GM20431 (cell line): ENCODE data around the gene RAB6B.

Experiments used
- in situ Hi-C: fragments of 300-500 bp; cut with MseI, MboI; formaldehyde crosslinking; loops from one replicate; pipeline ENCODE4 v1.15.0; 2020; ENCODE audit warnings: low sequenced_read_pairs; ENCODE audit not compliant: unreplicated experiment

The RAB6B gene

DNA sequence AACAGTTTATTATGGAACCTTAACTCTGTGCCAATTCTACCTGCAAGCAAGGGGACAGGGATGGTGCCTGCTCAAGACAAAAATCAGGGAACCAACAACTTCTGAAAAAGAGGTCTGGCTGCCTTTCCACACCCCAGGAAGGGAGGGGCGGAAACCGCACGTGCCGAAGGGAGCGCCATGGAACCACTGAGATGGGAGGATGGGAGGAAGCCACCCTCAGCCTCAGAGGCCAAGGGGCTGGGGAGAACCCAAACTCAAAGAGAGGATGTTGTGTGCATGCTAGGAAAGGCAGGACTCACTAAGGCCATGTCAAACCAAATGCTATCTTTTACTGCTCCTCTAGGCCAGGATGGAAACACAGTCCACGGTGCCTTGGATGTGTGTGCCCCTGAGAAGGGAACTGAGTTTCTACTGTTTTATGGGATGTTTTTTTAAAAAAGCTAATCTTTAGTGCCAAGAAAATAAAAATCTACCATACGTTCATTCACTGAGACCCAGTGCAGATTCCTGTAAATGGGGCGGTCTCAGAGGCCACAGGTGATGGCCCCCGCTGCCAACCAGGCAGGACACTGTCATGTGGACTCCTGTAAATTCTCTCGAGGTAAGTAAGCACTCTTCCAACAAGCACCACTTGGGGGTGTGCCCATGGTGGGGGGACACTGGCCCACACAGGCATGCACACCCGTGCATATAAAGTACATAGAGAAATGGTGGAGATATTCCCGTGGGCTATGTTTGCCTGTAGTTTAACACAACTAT is 69.5 kb downstream of the RAB6B start:
- in situ Hi-C loops = no loop called here

DNA sequence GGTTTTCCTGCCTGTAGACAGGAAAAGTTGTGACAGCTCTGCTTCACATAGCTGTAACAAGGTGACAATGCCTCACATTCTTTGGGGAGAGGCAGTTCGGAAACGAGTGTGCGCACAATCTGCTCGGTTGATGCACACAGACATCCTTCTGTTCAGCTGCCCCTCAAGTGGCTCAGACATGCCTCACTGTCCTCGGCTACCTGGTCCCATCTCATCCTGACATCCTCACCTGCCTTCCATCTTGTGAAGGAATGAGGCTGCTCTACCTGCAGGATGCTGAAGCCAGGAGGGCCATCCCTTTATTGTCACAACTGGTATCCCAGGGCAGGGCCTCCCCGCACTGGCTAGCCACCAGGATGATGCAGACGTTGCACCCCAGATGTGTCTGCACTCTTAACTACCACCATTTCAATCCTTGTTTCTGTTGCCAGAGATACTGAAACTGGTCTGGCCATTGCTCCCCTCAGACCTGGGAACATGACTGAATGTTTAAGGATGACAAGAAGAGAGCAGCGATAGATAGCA is 70.7 kb downstream of the RAB6B start:
- in situ Hi-C loops = no loop called here

DNA sequence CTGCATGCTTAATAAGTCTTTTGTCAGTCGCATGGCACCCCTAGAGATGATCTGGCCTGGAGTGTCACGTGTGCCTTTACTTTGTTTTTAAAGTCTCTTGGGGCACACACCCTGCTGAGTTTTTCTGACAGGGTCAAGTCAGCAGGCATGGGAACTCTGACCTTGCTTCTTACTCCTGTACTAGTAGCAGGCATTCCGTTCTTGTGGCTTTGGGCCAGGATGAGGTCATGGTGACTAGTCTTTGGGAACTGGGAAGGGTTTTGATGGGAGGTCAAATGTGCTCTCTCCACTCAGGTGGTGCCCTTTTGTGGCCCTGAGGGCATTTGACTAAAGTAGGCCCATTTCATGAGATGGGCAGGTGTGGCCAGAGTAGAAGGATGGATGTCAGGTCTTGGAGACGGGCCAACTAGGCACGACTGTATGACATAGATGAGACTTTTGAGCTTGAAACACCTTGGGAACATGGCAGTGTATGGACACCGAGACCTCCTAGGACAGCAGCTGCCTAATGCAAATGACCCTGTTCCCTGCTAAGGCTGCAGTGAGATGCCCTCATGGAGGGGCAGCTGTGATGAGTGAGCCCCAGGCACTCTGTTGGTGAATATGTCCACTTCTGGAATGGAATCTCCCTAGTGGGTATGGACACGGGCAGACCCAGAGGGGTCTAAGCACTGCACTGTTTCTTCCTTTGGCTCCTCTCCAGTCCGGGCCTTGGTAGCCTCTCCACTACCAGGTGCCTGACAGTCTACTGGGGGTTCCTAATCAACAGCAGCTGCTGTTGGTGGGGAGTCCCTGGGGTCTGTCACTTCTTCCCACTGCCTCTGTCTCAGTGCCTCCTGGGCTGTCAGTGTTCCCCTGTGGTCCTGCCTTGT is 73.7 kb downstream of the RAB6B start:
- in situ Hi-C loops = no loop called here

DNA sequence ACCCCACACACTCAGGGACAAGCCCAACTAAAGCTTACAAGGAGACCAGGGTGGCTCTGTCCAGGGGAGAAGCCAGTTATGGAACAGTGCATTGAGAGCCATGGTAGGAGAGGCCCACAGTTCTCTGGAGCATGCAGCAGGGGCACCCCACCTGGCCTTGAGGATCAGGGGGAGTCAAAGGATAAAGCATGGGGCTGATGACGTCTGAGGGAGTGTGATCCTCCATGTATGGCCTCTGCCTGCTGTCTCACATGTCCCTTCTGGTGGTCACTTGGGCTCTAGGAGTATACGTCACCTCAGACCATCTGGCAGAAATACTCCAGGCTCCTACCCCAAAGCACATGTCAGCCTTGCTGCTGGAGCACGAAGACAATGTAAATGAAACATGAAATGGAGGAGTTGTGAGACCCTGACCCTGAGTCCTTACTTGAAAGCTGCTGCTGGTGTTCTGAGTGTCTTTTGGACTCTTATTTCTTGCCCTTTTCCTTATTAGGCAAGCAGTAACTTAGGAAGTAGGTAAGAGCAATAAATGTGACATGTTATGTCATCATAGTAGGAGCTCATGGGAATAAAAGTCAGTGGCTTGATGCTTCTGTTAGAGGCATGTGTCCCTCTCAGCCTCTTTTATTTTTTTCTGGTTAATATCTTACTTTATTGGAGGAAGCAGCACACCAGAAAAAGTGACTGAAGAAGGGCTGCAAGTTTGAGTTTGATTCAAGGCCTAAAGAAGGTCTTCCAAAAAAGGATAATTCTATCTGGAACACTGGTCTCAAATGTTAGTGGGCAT is 74.6 kb downstream of the RAB6B start:
- in situ Hi-C loops = no loop called here

DNA sequence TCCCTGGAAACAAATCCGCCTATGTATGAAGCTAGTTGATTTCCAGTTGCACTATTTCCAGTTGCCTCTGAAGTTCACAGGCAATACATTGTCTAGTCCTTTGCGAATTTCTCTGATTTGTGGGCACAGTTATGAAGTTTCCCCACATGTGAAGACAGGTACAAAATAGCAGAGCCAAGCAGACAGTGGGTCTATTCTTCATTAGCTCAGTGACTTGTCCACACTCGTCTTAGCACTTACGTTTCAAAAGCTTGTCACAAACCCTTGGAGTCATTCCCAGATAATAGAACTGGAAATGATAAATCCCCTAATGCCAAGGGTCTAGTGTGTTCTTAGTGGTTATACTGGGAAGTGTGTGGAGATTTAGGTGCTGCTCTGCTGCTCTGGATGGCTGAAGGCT is 75.6 kb downstream of the RAB6B start:
- in situ Hi-C loops = no loop called here

DNA sequence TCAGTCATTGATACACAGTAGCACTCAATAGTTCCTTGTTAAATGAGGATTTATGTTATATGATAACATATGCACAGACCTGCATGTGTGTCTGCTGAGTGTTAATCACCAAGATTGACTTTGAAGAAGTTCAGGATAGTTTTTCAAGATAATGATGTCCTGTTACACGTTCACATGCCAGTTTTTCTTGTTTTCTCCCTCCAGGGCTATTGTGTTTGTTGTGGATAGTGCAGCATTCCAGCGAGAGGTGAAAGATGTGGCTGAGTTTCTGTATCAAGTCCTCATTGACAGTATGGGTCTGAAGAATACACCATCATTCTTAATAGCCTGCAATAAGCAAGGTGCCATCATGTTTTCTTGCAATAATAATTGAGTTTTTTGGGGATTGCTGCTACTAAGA is 80.3 kb downstream of the RAB6B start:
- in situ Hi-C loops = no loop called here

DNA sequence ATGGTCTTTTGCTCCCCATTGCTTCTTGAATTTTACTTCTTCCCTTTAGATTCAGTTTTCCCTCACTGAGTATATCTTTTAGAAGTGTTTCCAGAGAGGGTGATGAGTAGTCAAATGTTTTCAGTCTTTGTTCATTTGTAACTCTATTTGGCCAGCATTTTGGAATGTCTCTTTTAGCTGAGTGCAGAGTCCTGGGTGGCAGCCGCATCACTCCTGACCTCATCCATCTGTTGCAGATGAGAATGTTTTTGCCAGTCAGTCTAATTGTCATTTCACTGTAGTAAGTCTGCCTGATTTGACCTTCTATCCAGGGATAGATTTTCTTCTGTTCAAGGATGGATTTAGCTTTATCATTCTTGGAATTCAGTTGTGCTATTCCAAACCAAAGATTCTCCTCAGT is 82.8 kb downstream of the RAB6B start:
- in situ Hi-C loops = no loop called here

DNA sequence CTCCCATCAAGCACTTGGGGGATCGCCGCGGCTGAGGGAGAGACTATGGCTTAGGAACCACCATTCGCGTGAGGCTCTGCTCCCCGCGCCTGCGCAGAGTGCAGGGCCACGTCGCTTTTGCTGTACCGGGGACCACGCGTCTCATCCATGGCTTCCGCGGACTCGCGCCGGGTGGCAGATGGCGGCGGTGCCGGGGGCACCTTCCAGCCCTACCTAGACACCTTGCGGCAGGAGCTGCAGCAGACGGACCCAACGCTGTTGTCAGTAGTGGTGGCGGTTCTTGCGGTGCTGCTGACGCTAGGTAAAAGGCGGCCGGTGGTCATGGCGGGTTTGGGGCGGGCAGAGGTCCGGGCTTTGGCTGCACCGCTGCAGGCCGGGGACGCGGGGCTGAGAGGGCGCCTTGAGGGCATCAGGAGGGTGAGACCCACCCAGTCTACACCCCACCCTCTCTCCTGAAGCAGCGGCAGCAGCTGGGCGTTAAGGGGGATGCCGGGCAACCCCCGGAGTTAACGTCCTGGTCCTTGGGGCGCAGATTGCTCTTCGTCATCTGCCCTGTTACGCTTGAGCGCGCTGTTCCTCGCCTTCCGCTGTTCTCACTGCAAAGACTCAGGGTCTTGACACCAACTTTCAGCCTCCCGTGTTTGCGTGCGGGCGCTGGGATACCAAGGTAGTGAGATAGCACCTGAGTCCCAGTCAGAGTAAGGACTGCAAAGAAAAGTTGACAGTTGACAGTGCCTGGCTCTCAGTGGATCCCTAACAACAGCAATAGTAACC is 89.8 kb downstream of the RAB6B start, which contains the start of gene SRPRB:
TSS of gene SRPRB (plus strand) at position 114 of the 774 bp plus-strand sequence. CDS start at position 148, 34 bp downstream.
- in situ Hi-C loops = no loop called here

DNA sequence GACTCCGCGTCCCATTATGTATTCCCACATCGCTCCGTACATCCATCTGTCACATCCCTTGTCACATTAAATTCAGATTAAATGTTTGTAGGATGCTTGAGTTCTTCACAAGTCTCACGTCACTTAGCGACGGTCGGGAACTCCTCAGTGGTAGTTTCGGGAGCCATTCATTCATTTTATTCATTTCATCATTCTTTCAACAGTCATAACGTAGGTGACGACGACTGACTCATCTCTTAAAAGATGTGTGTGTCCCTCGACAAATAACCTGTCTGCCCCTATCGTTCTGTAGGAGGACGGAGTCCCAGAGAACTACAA is 90.3 kb downstream of the RAB6B start:
- in situ Hi-C loops = no loop called here

DNA sequence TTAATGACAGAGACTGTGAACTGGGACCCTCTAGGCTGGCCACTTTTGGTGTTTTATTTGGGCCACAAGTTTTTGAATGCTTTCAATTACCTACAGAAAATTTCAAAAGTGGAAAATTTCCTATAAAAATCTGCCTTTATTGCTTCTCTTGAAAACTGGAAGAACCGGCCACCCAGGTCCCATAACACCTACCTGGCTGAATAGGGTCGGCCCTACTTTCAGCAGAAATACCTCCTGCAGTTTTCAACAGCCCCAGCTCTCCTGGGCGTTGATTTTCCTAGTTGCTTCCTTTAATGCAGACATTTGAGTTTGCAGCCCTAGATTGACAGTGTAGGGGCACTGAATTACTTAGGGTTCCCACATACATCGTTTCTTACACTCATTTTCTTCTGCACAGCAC is 90.8 kb downstream of the RAB6B start:
- in situ Hi-C loops = no loop called here

DNA sequence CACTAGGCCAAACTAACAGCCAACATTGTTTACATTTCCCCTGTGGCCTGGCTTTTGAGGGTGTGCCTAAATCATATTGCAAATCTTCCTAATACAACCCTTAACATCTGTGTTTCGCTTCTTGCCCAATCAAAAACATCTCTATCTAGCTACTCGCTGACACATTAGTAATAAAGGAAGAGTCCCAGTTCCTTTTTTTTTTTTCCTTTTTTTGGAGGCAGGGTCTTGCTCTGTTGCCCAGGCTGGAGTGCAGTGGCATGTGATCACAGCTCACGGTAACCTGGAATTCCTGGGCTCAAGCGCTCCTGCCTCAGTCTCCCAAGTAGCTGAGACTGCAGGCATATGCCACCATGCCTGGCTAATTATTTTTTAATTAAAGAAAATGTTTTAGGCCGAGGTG is 92.2 kb downstream of the RAB6B start:
- in situ Hi-C loops = no loop called here

DNA sequence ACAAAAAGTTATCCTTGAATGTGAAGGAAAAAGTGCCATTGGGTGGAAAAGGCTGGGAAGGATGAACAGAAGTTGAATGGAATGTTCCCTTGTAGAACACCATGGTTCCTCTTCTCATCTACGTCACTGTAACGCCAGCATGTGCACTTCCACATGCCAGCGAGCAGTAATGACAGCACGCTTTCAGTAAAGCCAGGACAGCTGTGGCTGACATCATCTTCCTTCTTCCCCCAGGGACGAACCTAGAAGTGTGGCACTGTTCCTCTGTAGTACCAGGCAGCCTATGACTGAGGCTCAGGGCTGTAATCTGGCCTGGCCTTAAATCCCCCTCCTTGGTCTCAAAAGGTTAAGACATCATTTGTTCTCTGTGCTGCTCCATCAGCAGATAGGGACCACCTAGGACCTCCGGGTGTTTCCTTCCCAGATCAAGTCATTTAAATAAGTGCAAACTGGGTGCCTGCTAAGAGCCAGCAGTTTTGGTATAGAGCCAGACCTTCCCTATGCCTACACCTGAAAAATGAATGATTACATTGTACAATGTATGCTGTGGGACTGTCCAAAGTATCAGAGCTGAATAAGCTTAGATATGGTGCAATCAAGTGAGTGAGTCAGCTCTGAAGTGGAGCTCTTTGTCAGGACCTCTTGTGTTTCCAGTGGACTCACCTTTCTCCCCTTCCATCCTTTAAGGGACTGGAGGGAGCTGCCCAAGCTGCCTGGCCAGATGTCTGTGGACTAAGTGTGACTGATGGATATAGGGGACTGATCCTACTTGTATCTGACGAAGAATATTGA is 95.7 kb downstream of the RAB6B start:
- in situ Hi-C loops = no loop called here

DNA sequence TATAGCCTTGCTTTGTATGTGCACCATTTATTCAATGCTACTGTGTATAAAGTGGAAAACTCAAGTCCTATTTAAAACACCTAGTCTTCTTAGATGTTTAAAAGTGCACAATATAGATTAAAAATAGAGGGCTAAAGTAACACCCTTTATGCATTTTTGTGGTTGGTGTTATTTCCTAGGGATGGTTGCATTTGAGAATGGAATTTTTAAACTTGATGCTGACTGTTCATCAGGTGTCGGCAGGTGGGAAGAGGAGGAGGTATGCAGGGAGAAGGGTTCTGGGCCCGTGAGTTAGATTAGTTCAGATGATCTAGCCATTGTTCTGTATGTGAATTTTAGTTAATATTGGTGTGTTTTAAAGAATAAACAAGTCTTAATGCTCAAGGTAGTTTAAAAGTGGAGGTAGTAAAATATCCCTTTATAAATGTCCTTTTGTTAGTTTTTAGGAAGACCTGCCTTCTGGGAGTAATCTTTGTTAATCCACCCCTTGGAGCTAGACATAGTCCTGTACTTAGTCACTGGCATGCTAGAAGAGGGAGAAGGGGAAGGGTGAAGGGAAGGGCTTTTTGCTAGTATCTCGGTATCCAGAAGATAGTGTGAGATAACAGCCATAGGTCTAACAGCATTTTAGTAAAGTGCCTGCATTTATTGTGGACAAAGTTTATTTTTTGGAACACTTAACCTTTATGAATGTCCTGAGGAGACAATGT is 98.1 kb downstream of the RAB6B start:
- in situ Hi-C loops = no loop called here

DNA sequence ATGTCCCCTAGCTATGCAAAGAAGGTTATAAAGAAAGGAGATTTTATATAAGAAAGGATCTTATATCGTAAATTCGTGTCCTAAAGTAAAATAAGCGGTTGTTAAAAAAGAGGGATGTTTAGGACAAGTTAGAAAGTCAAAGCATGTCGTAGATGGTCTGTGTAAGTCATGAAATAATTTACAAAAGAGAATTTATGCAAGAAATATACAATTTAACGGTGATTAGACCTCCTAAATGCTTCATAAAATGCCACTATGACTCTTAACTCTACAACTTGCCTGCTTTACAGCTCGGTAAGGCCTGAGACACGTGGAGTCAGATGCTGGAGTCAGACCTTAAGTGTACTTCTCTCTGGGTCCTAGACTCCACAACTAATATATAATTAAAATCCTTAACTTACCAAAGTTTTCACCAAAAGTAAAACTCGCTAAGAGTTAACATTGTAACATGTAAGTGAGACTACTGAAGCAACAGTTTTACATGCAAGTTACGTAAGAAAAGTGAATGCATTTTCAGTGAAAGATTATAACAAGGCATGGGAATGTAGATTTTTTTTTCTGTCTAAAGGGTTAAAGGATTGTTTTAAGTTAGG is 103.4 kb downstream of the RAB6B start:
- in situ Hi-C loops = no loop called here

DNA sequence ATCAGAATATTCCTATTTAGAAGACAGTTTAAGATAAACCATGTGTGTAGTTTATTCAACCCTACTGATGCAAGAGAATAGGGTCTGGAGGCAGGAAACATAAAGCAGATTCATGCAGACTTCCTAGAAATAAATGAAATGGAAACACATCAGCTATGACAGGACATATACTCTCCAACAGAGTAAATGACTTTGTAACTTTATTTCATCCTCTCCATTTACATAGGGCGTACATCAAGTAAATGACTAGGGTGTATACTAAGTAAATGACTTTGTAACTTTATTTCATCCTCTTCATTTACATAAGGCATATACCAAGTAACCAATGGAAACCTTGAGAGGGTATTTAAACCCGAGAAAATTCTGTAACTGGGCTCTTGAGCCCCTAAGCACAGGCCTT is 107.7 kb downstream of the RAB6B start:
- in situ Hi-C loops = no loop called here

DNA sequence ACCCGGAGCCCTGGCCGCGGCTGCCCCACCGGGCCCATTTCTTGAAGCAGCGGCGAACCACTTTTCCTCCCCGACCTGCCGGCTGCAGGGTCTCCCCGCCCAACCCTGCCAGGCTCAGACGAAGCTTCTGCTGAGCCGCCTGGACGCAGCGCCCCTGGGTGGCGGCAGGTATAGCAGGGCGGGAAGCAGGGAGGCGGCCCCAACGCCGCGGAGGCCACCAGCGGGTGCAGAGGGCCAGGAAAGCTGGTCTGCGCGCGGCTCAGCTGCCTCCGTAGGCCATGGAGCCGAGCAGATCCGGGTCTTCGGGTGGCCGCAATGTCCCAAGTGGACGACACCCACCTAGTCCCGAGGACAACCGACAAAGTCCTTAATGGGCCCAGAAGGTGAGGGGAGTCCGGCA is 111.9 kb downstream of the RAB6B start:
- in situ Hi-C loops = no loop called here

DNA sequence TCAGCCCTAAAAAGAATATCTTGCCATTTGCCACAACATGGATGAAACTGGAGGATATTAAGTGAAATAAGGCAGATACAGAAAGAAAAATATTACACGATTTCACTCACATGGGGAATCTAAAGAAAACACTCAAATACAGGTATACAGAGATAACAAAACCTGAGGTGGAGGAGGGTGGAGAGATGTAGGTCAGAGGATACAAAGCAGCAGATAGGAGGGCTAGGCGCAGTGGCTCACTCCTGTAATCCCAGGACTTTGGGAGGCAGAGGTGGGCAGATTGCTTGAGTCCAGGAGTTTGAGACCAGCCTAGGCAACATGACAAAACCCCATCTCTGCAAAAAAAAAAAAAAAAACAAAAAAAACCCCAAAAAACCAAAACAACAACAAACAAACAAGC is 113.2 kb downstream of the RAB6B start:
- in situ Hi-C loops = no loop called here

DNA sequence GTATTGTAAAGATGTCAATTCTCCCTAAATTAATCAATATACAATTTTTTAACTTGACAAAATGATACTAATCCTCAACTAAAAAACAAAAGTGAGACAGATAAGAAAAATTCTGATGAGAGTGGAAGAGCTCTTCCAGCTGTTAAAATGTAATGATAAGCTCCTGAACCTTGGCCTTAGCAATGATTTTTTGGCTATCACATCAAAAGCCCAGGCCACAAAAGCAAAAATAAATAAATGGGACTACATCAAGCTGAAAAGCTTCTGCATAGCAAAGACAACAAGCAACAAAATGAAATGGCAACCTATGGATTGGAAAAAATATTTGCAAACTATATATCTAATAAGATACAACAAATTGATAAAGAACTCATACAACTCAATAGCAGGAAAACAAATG is 114.1 kb downstream of the RAB6B start:
- in situ Hi-C loops = no loop called here
